OCI-LY7 (cell line): ENCODE results near the gene FERMT3. TPM values are rescaled to one million over a fixed set of nuclear protein-coding genes. Genes with fewer than 3 reads are reported as not detected.

Experiments
- BruUV-seq: library from RNA; stranded (reverse); fragments of 400-500 nt; replicated peaks from 2 replicates; lab custom pipeline; 2021; lab: Mats Ljungman, UMichigan
- CTCF ChIA-PET: fragments of 300-600 bp; sonication (Branson Sonifier 250); formaldehyde crosslinking; loops from one replicate; lab custom pipeline; 2022; ENCODE audit warnings: antibody characterized with exemption; ENCODE audit not compliant: unreplicated experiment; lab: Charles Lee
- POLR2A ChIA-PET: fragments of 300-600 bp; sonication (Branson Sonifier 250); formaldehyde crosslinking; loops from one replicate; lab custom pipeline; 2022; ENCODE audit warnings: antibody characterized with exemption; lab: Charles Lee
- DNase-seq: peaks from one replicate; pipeline ENCODE4 v3.0.0-alpha.2; 2015; ENCODE audit warnings: low spot score
- H2AFZ ChIP-seq: fragments of 200-600 bp; sonication (generic), shearing (Covaris generic); 2 replicates; pipeline ENCODE4 v1.6.1; 2014; ENCODE audit warnings: mild to moderate bottlenecking, antibody characterized with exemption, low read length, moderate library complexity
- H3K27ac ChIP-seq: fragments of 200-600 bp; sonication (generic); 2 replicates; pipeline ENCODE4 v1.5.1; 2014; ENCODE audit warnings: mixed run types, low read depth, mild to moderate bottlenecking, moderate library complexity, low read length, inconsistent platforms; ENCODE audit not compliant: poor library complexity, severe bottlenecking
- H3K36me3 ChIP-seq: fragments of 200-600 bp; sonication (generic); 2 replicates; pipeline ENCODE4 v1.6.1; 2014; ENCODE audit warnings: mild to moderate bottlenecking, antibody characterized with exemption, low read length, moderate library complexity, mixed read lengths; ENCODE audit not compliant: insufficient read depth
- H3K4me1 ChIP-seq: fragments of 200-600 bp; sonication (generic); 2 replicates; pipeline ENCODE4 v1.5.1; 2014; ENCODE audit warnings: mild to moderate bottlenecking, low read length; ENCODE audit not compliant: insufficient read depth, poor library complexity, severe bottlenecking
- H3K4me2 ChIP-seq: fragments of 200-600 bp; sonication (generic); 2 replicates; pipeline ENCODE4 v1.6.1; 2014; ENCODE audit warnings: mild to moderate bottlenecking, low read length
- H3K4me3 ChIP-seq: fragments of 200-600 bp; sonication (generic); 2 replicates; pipeline ENCODE4 v1.5.1; 2014; ENCODE audit warnings: mild to moderate bottlenecking, low read depth, low read length; ENCODE audit not compliant: poor library complexity, severe bottlenecking
- H3K79me2 ChIP-seq: fragments of 200-600 bp; sonication (generic); 2 replicates; pipeline ENCODE4 v1.6.1; 2016; ENCODE audit warnings: low read depth, mild to moderate bottlenecking, low read length, moderate library complexity, mixed read lengths; ENCODE audit not compliant: insufficient read depth
- H3K9me2 ChIP-seq: fragments of 200-600 bp; sonication (generic); 2 replicates; pipeline ENCODE4 v1.6.1; 2016; ENCODE audit warnings: mild to moderate bottlenecking, low read length, mixed read lengths; ENCODE audit not compliant: insufficient read depth
- H3K9me3 ChIP-seq: fragments of 200-600 bp; sonication (generic); 2 replicates; pipeline ENCODE4 v1.6.1; 2014; ENCODE audit warnings: mild to moderate bottlenecking, mixed run types, low read length, mixed read lengths
- H4K20me1 ChIP-seq: fragments of 200-600 bp; sonication (generic); 2 replicates; pipeline ENCODE4 v1.6.1; 2014; ENCODE audit warnings: mild to moderate bottlenecking, antibody characterized with exemption, low read length, moderate library complexity, mixed read lengths; ENCODE audit not compliant: insufficient read depth
- CTCF ChIP-seq: fragments of 200-600 bp; sonication (generic); conservative IDR thresholded peaks from 2 replicates; pipeline ENCODE4 v1.5.1; 2014; ENCODE audit warnings: mild to moderate bottlenecking, antibody characterized with exemption, low read length, moderate library complexity, mixed read lengths
- EZH2phosphoT487 ChIP-seq: fragments of 200-600 bp; sonication (generic); IDR thresholded peaks from 2 replicates; pipeline ENCODE4 v1.6.1; 2018; ENCODE audit warnings: low read depth, borderline replicate concordance, mild to moderate bottlenecking, mixed run types, antibody characterized with exemption, low read length, moderate library complexity, mixed read lengths
- intact Hi-C: fragments of 100-400 bp; cut with micrococcal nuclease; formaldehyde crosslinking; loops from one replicate; pipeline ENCODE4 v1.10.0; 2022; ENCODE audit not compliant: unreplicated experiment
- total RNA-seq, 2 experiments: library from RNA; depleted of rRNA in 1 of 2; stranded (reverse); fragments of >200 nt in 1 of 2; shearing (Covaris generic) in 1 of 2; gene quantifications; 2 replicates each; pipeline ENCODE4 v1.2.3, GENCODE V29; 2014 to 2022

The FERMT3 gene
- total RNA-seq, 2 experiments from 2014 or later, result 120 to 201 TPM

DNA sequence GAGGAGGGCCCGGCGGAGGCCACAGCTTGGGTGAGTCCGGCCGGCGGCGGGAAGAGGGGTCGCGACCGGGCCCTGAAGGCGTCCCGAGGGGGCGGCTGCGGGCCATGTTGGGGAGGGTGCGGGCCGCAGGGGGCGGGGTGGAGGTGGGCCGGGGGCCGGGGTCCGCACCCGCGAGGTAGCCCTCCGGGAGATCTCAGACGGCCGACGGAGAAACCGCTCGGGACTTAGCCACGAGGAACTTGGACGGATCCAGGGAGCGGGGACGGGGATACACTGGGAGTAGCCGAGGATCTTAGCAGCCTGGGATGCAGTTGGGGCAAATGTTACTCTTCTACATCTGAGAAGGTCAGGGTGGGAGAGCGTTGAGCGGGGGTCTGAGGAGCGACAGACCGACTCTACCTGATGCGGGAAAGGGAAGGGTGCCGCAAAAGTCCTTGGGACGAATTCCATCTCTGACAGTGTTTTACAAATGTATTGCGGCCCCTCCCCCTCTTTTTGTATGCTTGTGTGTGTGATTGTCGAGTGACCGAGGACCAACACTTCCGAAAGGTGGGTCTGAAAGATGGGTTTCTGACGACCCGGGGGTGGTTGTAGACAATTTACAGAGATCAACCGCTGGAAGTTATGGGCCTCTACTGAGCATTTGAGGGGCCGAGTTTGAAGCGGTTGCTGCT lies 19.9 kb upstream of the FERMT3 start:
- H3K79me2 ChIP-seq, result peaks cover 22% of the 10 kb centered on the region
- no peaks in the 10 kb centered on the region; the same call in none of the 2 replicates for H3K36me3 ChIP-seq
- no peak overlapping the region for H3K27ac ChIP-seq
- ChIA-PET POLR2A (interaction anchor here (0.6 to 3.6 kb wide), 4 partner anchors 9 to 97 kb away, joined by 3 to 28 read pairs (median 3); partner anchors contain the start of gene FERMT3), CTCF (no interaction called here)
- intact Hi-C loops, result loop anchor here (2.0 to 5.0 kb wide), 2 partner anchors 54 to 116 kb away; partner anchors contain the start of genes CATSPERZ and FKBP2
- H3K4me3 ChIP-seq, result no peak overlapping the region
- BruUV-seq, result no TSS peak
- peaks cover 21% of the 10 kb centered on the region; the same call in 1 of the 2 replicates for H4K20me1 ChIP-seq
- H3K9me3 ChIP-seq, result no peaks in the 10 kb centered on the region
- peak; percentile 40 for DNase-seq
- no peak overlapping the region for H3K4me2 ChIP-seq
- H3K4me1 ChIP-seq, result peaks cover 23% of the 10 kb centered on the region
- no peak for TF ChIP-seq CTCF
- no peak for TF ChIP-seq EZH2phosphoT487
- no peak overlapping the region for H2AFZ ChIP-seq
- H3K9me2 ChIP-seq, result no peaks in the 10 kb centered on the region

DNA sequence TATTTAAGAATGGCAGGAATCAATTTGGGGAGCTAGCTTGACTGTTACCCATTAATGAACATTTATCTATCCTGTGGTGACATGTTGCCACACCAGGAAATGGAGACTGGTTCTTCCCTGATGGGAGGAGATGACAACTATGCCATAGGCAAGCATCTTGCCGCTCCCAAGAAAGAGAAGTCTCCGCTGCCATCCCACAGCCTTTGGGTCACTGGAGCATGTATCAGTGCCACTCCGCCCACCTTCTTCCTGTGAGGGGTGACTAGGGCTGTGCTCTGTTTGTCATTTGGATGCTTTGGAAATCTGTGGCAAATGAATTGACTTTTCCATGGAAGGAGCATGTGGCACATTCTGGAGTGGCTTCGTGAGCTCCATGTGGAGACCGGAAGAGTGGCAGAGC lies 14.1 kb upstream of the FERMT3 start:
- no peaks in the 10 kb centered on the region; the same call in none of the 2 replicates for H3K36me3 ChIP-seq

More for the DNA sequence above, 14.1 kb upstream of the FERMT3 start:
- Histone ChIP-seq H2AFZ (no peak overlapping the region), H3K4me3 (no peak overlapping the region), H4K20me1 (peaks cover 35% of the 10 kb centered on the region), H3K9me3 (no peaks in the 10 kb centered on the region), H3K4me2 (no peak overlapping the region), H3K4me1 (no peaks in the 10 kb centered on the region), H3K27ac (no peak overlapping the region), H3K9me2 (no peaks in the 10 kb centered on the region), H3K79me2 (no peaks in the 10 kb centered on the region; the same call in 1 of the 2 replicates)
- ChIA-PET CTCF (no interaction called here), POLR2A (interaction anchor here (0.6 to 0.7 kb wide), 2 partner anchors 30 to 68 kb away, joined by 3 to 5 read pairs; no protein-coding TSS in a partner anchor)
- BruUV-seq, result no TSS peak
- TF ChIP-seq EZH2phosphoT487, result no peak
- no peak for TF ChIP-seq CTCF
- intact Hi-C loops, result no loop called here
- no peak for DNase-seq
